CD14-positive monocyte (primary cell): ENCODE results near the gene GGA1. TPM values are rescaled to one million over a fixed set of nuclear protein-coding genes. Genes with fewer than 3 reads are reported as not detected.

Experiments
- DNase-seq, 3 donors: peaks; one replicate each; pipeline ENCODE4 v3.0.0-alpha.2; 2011 to 2022
- H2AFZ ChIP-seq: 2 replicates; pipeline ENCODE4 v1.6.0; 2012; ENCODE audit warnings: mild to moderate bottlenecking, low read depth, low read length, inconsistent platforms; ENCODE audit not compliant: insufficient read depth, poor library complexity, severe bottlenecking
- H3K27ac ChIP-seq, 2 donors: 1 replicate in 1 of 2; 2 replicates in 1 of 2; pipeline ENCODE4 v1.5.1; 2012 to 2013; ENCODE audit warnings: low read length in 2 of 2, control low read depth in 1 of 2, inconsistent platforms in 1 of 2, low read depth in 1 of 2, mild to moderate bottlenecking in 1 of 2
- H3K27me3 ChIP-seq, 2 donors: one replicate each; pipeline versions ENCODE4 v1.6.0 to v1.6.1; 2011 to 2013; ENCODE audit warnings: low read length in 2 of 2; ENCODE audit not compliant: control insufficient read depth in 2 of 2, insufficient read depth in 2 of 2
- H3K36me3 ChIP-seq, 2 donors: replicated peaks in 1 of 2; 1 replicate in 1 of 2; 2 replicates in 1 of 2; pipeline versions ENCODE4 v1.5.1 to v1.6.1; 2012 to 2013; ENCODE audit warnings: low read length in 2 of 2, control low read depth in 1 of 2, inconsistent platforms in 1 of 2, mild to moderate bottlenecking in 1 of 2; ENCODE audit not compliant: insufficient read depth in 2 of 2, control insufficient read depth in 1 of 2
- H3K4me1 ChIP-seq, 2 donors: 1 replicate in 1 of 2; 2 replicates in 1 of 2; pipeline versions ENCODE4 v1.5.1 to v1.6.1; 2012 to 2013; ENCODE audit warnings: low read length in 2 of 2, control low read depth in 1 of 2, inconsistent platforms in 1 of 2, mild to moderate bottlenecking in 1 of 2, moderate library complexity in 1 of 2; ENCODE audit not compliant: insufficient read depth in 2 of 2, control insufficient read depth in 1 of 2
- H3K4me2 ChIP-seq: replicated peaks from 2 replicates; pipeline ENCODE3; 2012; ENCODE audit warnings: low read length, moderate library complexity, mild to moderate bottlenecking; ENCODE audit not compliant: poor library complexity, severe bottlenecking; ENCODE audit errors: extremely low read depth
- H3K4me3 ChIP-seq, 3 experiments: fragments of 200-600 bp in 1 of 3; sonication (generic) in 1 of 3; replicated peaks in 1 of 3; 1 replicate in 2 of 3; 2 replicates in 1 of 3; pipeline ENCODE4 v1.5.1; 2011 to 2013; ENCODE audit warnings: low read length in 3 of 3, mild to moderate bottlenecking in 3 of 3, control low read depth in 2 of 3, low read depth in 2 of 3, inconsistent platforms in 1 of 3, moderate library complexity in 1 of 3
- H3K79me2 ChIP-seq: 2 replicates; pipeline ENCODE4 v1.6.0; 2012; ENCODE audit warnings: mild to moderate bottlenecking, control low read depth, inconsistent platforms, low read length, moderate library complexity; ENCODE audit not compliant: insufficient read depth
- H3K9ac ChIP-seq: 2 replicates; pipeline ENCODE4 v1.6.0; 2017; ENCODE audit warnings: low read length, mild to moderate bottlenecking; ENCODE audit not compliant: insufficient read depth, poor library complexity, severe bottlenecking
- H3K9me3 ChIP-seq, 2 donors: replicated peaks in 1 of 2; 1 replicate in 1 of 2; 2 replicates in 1 of 2; pipeline versions ENCODE4 v1.5.1 to v1.6.1; 2012 to 2013; ENCODE audit warnings: low read length in 2 of 2, control low read depth in 1 of 2; ENCODE audit not compliant: control insufficient read depth in 1 of 2, insufficient read depth in 1 of 2
- H4K20me1 ChIP-seq: 2 replicates; pipeline ENCODE4 v1.6.0; 2012; ENCODE audit warnings: mild to moderate bottlenecking, low read length, control low read depth, moderate library complexity; ENCODE audit not compliant: insufficient read depth
- H3K27ac Mint-ChIP-seq, 7 donors: one replicate each; pipeline ENCODE4 v1.8.0; 2020; ENCODE audit warnings: mild to moderate bottlenecking in 7 of 7, mixed read lengths in 7 of 7, moderate library complexity in 6 of 7, inconsistent platforms in 2 of 7
- H3K27me3 Mint-ChIP-seq, 3 donors: one replicate each; pipeline ENCODE4 v1.8.0; 2021 to 2022; ENCODE audit warnings: low read depth in 3 of 3, mild to moderate bottlenecking in 3 of 3, mixed read lengths in 3 of 3, moderate library complexity in 3 of 3, inconsistent platforms in 1 of 3
- H3K36me3 Mint-ChIP-seq, 2 donors: one replicate each; pipeline ENCODE4 v1.8.0; 2020; ENCODE audit warnings: mixed read lengths in 2 of 2, inconsistent platforms in 1 of 2, mild to moderate bottlenecking in 1 of 2
- H3K4me1 Mint-ChIP-seq: one replicate; pipeline ENCODE4 v1.8.0; 2020; ENCODE audit warnings: mild to moderate bottlenecking, mixed read lengths
- H3K4me3 Mint-ChIP-seq, 2 donors: one replicate each; pipeline ENCODE4 v1.8.0; 2020; ENCODE audit warnings: mild to moderate bottlenecking in 2 of 2, mixed read lengths in 2 of 2, moderate library complexity in 1 of 2
- H3K9me3 Mint-ChIP-seq, 7 donors: one replicate each; pipeline ENCODE4 v1.8.0; 2020 to 2022; ENCODE audit warnings: mixed read lengths in 7 of 7, mild to moderate bottlenecking in 6 of 7, moderate library complexity in 6 of 7, inconsistent platforms in 2 of 7
- WGBS: methylation state at CpG from one replicate; pipeline ENCODE4 v1.1.5; 2013; ENCODE audit warnings: missing lambda C conversion rate; ENCODE audit not compliant: insufficient coverage; 5-methylcytosine and 5-hydroxymethylcytosine counted together
- intact Hi-C, 2 donors: fragments of 100-400 bp; cut with micrococcal nuclease; formaldehyde crosslinking; loops; one replicate each; pipeline versions ENCODE4 v1.15.0 to v1.15.1; 2023
- polyA plus RNA-seq, 3 donors: library from polyadenylated mRNA; depleted of rRNA in 1 of 3; unstranded in 2 of 3; stranded (reverse) in 1 of 3; fragments of 300-500 nt in 2 of 3; fragments of >200 nt in 1 of 3; fragmentation: Illumina TruSeq in 2 of 3; gene quantifications; 1 replicate in 2 of 3; 2 replicates in 1 of 3; pipeline ENCODE4 v1.2.3, GENCODE V29; 2012 to 2021
- TF ChIP-seq, protein P1 (sequence below): fragments of 200-600 bp; IDR thresholded peaks from one replicate; pipeline ENCODE4 v1.8.0; 2022; ENCODE audit warnings: antibody characterized with exemption, mild to moderate bottlenecking

Gene GGA1
- polyA plus RNA-seq, 3 donors = 19.8 to 91.0 (median 24.8) TPM

DNA sequence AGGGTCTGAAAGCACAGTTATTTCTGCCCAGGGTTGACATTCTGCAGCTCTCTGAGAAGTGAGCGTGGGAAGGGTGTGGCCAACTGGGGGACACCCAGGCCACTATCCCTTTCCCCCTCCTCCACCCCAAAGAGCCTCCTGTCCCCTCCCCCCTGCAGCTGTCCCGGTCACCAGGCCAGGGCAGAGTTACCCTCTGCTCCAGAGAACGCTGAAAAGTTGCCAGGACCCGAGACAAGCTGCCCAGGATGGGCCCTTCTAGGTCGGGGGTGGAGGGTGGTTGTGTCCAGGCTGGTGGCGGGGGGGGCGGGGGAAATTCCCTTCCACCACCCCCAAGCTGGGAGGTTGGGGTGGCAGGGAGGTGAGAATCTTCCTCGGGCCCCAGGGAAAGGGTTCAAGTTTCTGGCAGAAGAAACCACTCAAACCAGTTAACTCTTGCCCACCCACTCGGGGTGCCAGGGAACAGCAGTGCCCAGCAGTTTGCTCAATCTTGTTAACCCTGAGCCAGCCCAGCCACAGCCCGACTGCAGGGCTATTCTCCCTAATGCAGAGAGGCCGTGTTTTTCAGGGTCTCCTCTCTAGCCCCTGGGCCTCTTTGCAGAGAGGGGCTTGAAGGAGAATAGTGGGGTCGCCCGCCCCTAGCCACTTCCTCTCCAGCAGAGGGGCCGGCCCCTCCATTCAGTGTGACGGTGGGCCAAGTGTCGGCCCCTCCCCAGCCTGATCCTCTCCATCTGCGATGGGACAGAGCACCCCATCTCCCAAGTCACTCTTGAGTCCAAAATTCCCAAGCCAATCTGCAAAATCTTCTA lies 67.5 kb downstream of the GGA1 start:
- peak overlapping the region; percentile 91 to 99 (median 95) for H3K27ac Mint-ChIP-seq
- H3K4me3 Mint-ChIP-seq = peak overlapping the region; percentile 78 to 96
- peaks cover 18 to 22% of the 10 kb centered on the region in 2 donors for H3K36me3 ChIP-seq
- peak overlapping the region; percentile 80 to 91 for H3K27ac ChIP-seq
- no peaks in the 10 kb centered on the region for H3K9me3 Mint-ChIP-seq
- peaks cover 48% of the 10 kb centered on the region for H3K4me1 Mint-ChIP-seq
- intact Hi-C loops = loop anchor here in 1 of 2 donors (2.0 to 10.0 kb wide), 4 partner anchors 17 to 169 kb away; partner anchors contain the start of genes ANKRD54, EIF3L, GGA1 and PDXP
- no peaks in the 10 kb centered on the region for H3K27me3 ChIP-seq
- peaks cover 62 to 72% of the 10 kb centered on the region in 2 donors for H3K4me1 ChIP-seq
- H2AFZ ChIP-seq = peak overlapping the region; percentile 41
- DNase-seq = peak in 2 of 3 donors; percentile 23 to 40
- WGBS = 3% methylated on average over 6 of the region's 17 CpGs
- H3K27me3 Mint-ChIP-seq = peaks cover 0 to 2% (median 2%) of the 10 kb centered on the region in 3 donors
- peak overlapping the region; percentile 88 for H3K9ac ChIP-seq
- H3K79me2 ChIP-seq = peaks cover 55% of the 10 kb centered on the region
- H3K4me3 ChIP-seq = peak overlapping the region; percentile 62 to 98 (median 76)
- TF ChIP-seq, protein P1, sequence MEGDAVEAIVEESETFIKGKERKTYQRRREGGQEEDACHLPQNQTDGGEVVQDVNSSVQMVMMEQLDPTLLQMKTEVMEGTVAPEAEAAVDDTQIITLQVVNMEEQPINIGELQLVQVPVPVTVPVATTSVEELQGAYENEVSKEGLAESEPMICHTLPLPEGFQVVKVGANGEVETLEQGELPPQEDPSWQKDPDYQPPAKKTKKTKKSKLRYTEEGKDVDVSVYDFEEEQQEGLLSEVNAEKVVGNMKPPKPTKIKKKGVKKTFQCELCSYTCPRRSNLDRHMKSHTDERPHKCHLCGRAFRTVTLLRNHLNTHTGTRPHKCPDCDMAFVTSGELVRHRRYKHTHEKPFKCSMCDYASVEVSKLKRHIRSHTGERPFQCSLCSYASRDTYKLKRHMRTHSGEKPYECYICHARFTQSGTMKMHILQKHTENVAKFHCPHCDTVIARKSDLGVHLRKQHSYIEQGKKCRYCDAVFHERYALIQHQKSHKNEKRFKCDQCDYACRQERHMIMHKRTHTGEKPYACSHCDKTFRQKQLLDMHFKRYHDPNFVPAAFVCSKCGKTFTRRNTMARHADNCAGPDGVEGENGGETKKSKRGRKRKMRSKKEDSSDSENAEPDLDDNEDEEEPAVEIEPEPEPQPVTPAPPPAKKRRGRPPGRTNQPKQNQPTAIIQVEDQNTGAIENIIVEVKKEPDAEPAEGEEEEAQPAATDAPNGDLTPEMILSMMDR = no peak
- peaks cover 48% of the 10 kb centered on the region for H4K20me1 ChIP-seq
- H3K4me2 ChIP-seq = peak overlapping the region; percentile 100
- H3K36me3 Mint-ChIP-seq = peaks cover 13 to 33% of the 10 kb centered on the region in 2 donors
- H3K9me3 ChIP-seq = no peaks in the 10 kb centered on the region

DNA sequence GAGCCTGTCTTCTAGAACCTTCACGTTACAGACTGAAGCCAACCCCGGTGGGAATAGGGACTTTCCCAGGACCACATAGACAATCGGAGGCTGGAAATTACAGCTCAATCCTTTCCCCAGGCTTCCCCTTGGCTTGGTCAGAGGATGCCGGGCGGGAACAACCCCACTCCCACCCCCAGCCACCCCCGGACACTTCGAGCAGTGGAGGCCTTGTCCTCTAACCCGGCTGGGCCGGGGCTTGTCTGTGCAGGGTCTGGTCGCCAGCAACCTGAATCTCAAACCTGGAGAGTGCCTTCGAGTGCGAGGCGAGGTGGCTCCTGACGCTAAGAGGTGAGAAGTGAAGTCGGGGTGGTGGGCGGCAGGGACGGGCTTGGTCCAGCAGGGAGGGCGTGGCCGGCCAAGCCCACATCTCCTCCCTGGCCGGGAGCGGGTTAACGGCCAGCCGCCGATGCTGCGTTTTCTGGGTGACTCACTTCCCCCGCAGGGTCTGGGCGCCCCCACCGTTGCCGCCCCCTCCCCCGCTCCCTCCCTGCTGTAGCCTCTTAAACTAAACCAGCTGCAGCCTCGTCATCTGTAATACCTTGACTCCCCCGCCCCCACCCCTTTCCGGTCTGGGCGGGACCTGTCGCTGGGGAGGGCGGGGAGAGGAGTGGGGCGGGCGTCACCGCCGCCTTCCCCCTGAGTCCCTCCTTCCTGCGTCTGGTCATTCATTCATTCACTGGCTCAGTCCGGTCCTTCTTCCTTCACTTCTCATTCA lies 68.3 kb downstream of the GGA1 start:
- peak overlapping the region; percentile 62 to 98 (median 76) for H3K4me3 ChIP-seq
- H3K27me3 ChIP-seq = no peaks in the 10 kb centered on the region
- intact Hi-C loops = loop anchor here in 1 of 2 donors (2.0 to 10.0 kb wide), 4 partner anchors 18 to 168 kb away; partner anchors contain the start of genes ANKRD54, EIF3L, GGA1 and PDXP
- H3K4me1 ChIP-seq = peaks cover 68 to 77% of the 10 kb centered on the region in 2 donors
- no peaks in the 10 kb centered on the region for H3K9me3 ChIP-seq
- peaks cover 52% of the 10 kb centered on the region for H4K20me1 ChIP-seq
- no peaks in the 10 kb centered on the region for H3K9me3 Mint-ChIP-seq
- peak overlapping the region; percentile 88 for H3K9ac ChIP-seq
- H3K36me3 Mint-ChIP-seq = peaks cover 13 to 33% of the 10 kb centered on the region in 2 donors
- H3K79me2 ChIP-seq = peaks cover 55% of the 10 kb centered on the region
- TF ChIP-seq, protein P1 = no peak
- DNase-seq = peak; percentile 92 to 95 (median 94)
- H3K36me3 ChIP-seq = peaks cover 18 to 22% of the 10 kb centered on the region in 2 donors
- H3K27ac ChIP-seq = peak overlapping the region; percentile 80 to 91
- peak overlapping the region; percentile 65 for H2AFZ ChIP-seq
- under 1% methylated on average over 26 of the region's 42 CpGs for WGBS
- H3K27ac Mint-ChIP-seq = peak overlapping the region; percentile 91 to 99 (median 95)
- H3K4me1 Mint-ChIP-seq = peaks cover 53% of the 10 kb centered on the region
- peak overlapping the region; percentile 100 for H3K4me2 ChIP-seq
- peaks cover 0 to 2% (median 0%) of the 10 kb centered on the region in 3 donors for H3K27me3 Mint-ChIP-seq
- H3K4me3 Mint-ChIP-seq = peak overlapping the region; percentile 78 to 96
